ENCODE data around the gene ZNF234.
"Not testable (repeated sequence)": the region's sequence is repeated elsewhere in the genome, so short reads cannot be mapped to it uniquely, and the experiment has no call there.

Gene ZNF234

DNA sequence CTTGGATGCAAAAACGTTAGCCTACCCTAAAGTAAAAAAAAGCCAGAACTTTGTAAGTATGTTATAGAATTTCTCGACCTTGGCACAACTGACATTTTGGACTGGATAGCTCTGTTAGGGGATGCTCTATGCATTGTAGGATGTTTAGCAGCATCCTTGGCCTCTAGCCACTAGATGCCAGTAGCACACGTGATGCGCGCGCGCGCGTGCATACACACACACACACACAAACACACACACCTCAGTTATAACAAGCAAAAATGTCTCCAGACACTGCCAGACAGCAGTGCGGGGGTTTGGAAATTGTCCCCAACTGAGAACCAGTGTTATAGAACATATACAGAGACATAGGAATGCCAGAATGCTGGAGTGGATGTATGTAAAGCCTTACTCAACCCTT lies 40.8 kb downstream of the ZNF234 start:
- DNase-seq: no peak

DNA sequence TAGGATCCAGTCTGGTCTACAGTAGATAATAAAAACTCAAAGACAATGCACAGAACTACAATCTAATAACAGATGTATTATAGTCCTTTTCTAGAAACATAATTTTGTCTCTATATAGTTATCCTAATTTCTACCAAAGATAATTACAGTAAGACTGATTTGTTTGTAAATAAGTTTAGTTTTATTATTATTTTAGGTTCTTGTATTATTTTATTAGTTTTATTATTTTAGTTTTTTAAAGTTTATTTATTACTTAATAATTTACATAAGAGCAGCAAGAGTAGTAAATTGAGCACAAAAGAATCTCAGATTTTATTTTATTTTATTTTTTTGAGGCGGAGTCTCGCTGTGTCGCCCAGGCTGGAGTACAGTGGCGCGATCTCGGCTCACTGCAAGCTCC lies 48.7 kb downstream of the ZNF234 start:
- no peak for DNase-seq

DNA sequence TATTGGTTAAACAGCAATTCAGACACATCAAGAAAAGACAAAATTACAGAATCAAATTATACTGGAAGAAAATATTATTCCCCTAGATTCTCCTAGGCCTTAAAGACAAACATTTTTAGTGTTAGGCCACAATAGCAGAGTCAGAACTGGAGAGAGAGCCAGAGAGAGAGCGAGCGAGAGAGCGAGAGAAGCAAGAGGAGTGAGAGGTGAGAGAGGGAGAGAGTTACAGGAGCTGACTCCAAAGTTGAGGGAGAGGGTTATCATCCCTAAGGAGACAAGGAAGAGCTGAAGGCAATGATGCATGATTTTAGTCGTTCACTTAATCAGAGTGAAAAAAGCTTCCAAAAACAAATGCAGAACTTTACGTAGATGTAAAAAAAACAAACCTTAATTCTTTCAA lies 50.8 kb downstream of the ZNF234 start:
- DNase-seq: no peak

DNA sequence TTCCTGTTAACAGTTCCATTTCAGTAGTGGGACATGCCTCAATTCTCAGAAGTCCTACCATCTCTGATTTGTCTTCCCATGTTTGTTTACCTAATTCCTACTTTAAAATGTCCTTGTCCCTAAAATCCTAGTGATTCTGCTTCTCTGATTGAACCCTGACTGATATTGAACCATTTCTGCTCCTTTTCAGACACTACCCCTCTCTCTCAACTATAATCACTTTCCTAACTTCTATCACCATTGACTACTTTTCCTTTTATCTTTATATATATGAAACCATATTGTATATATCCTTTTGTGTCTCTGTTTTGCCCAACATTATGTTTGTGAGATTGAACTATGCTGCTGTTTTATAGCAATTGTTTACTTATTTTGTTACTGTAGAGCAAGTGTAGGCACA lies 55.4 kb downstream of the ZNF234 start:
- DNase-seq: no peak

DNA sequence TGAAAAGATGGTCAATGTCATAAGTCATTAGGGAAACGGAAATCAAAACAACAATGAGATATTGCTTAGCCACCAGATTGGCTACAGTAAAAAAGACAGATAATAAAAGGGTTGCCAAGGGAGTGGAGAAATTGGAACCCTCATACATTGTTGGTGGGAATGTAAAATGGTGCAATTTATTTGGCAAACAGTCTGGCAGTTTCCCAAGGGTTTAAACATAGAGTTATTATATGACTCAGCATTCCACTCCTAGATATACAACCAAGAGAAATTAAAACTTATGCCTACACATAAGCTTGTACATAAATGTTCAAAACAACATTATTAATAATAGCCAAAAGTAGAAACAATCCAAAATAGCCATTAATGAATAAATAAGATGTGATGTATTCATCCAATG lies 61.1 kb downstream of the ZNF234 start:
- DNase-seq: no peak

GRCh38 chr19:44202974-44203373 lies 61.6 kb downstream of the ZNF234 start:
- DNase-seq: no peak

GRCh38 chr19:44203877-44204276 lies 62.5 kb downstream of the ZNF234 start:
- DNase-seq: not testable (repeated sequence)

DNA sequence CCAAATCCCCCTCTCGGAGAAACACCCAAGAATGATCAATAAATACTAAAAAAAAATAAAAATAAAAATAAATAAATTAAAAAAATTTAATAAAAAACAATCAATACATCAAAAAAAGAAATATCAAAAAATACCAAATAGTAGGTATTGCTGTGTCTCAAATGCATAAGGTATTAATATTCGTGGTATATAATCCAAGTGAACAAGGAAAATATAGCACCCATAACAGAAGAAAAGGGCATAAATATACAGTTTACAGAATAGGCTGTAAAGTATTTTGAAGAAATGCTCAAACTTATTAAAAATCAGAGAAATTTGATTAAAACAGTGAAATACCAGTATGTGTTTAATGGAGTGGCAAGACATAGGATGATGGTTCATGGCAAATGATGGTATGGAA lies 63.4 kb downstream of the ZNF234 start:
- DNase-seq: no peak

- peak; percentile 78 for DNase-seq
These were observed 65.9 kb downstream of the ZNF234 start for GRCh38 chr19:44207126-44207803.
